ENCODE measurements around the gene MYO1B.
"Not testable (repeated sequence)": the region's sequence is repeated elsewhere in the genome, so short reads cannot be mapped to it uniquely, and the experiment has no call there.

MYO1B gene

DNA sequence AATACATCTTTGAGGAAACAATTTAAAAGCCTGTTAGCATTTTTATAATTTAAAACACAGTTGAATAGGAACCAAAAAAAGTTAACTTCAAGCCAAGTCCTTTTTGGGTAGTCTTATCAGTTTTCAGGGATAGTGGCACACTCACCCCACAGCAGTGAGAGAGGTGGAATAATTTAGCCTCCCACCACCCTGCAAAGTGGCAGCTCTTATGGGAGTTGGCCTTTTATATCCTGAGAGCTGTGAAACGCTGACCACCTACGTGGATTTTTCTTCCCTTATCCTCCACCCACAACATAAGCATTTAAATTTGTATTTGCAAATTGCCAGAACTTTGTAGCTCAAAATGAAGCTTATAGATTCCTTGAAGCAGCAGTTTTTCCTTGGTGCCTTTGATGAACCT, 167.1 kb downstream of the MYO1B start:
- no peak for FAIRE-seq

DNA sequence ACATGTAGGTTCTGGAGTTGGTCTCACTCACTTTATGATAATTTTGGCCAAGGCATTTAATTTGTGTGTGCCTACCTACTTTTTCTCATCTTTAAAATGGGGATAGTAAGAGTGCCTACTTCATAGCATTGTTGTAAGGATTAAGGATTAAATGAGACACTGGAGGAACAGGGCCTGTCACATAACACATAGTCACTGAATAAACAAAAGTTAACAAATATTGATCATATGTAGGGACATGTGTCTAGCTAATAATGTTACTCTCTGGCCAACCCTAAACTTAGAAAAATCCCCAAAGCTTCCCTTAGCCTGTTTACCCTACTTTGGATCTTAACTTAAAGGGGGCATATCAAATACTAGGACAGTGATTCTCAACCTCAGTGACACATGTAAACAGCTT, 169.9 kb downstream of the MYO1B start:
- no peak for FAIRE-seq

DNA sequence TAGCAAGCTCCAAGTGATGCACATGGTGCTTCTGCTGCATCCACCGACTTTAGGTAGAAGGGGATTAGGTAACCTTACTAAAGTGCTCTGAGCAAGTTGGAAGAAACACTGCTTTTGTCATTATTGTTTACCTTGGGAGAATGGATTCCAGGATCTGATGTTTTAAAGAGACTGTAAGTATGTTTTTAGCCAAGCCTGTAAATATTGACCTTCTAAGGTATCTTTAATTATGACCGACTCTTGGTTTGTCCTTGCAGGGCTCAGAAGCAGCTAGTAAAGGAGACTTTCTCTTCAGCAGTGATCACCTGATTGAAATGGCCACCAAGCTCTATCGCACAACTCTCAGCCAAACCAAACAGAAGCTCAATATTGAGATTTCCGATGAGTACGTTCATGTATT, 170.7 kb downstream of the MYO1B start:
- FAIRE-seq, result no peak

DNA sequence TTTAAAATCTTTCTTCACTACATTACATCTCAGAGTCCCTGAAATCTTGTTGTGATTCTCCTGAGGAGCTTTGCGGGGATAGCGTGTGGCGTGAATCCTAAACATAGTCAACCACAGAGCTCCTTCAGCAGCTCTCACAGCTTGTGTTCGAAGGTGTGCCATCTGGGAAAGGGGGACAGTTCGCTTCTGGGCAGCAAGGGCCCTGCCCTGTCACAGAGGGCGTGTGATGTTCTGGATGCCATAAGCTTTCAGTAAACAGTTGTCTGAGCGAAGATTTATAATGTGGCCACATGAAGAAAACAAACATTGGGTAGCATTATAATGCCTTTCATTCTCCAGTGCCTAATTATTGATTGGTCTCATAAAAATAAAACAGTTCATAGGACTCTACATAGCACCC, 172.5 kb downstream of the MYO1B start:
- FAIRE-seq, result no peak

DNA sequence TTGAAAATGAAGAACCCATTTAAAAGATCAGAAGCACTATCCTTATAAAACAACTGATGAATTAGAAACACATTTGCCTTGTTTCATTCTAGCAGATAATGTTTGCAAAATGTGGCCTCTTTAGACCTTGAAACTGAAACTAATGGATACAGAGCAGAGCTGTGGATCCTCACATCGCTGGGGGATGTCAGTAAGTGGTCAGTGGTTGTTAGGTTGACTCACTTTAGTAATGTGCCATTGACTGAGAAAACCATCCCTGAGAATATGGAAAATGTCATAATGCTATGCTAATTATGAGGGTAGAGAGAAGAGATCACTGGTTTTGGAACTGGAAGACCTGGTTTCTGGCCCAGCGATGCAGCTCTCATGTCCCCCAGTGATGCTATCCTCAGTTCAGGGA, 176.7 kb downstream of the MYO1B start:
- no peak for FAIRE-seq

DNA sequence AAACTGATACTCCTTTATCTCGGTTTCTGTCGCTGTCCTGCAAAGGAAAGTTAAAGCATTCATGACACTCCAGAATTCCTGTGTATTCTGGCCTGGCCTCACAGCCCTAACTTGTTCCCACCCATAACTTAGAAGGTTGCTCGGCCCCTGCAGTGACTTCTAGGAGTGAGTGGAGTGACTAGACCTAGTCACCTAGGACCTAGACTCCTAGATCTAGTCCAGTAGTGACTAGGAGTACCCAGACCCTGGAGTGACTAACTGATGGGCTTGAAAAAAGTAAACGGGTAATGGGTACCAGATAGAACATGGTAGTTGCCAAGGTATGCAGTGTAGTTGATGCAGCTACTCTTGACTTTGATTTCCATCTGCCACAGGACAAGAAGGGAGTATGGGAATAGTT, 181.8 kb downstream of the MYO1B start:
- FAIRE-seq, result no peak

DNA sequence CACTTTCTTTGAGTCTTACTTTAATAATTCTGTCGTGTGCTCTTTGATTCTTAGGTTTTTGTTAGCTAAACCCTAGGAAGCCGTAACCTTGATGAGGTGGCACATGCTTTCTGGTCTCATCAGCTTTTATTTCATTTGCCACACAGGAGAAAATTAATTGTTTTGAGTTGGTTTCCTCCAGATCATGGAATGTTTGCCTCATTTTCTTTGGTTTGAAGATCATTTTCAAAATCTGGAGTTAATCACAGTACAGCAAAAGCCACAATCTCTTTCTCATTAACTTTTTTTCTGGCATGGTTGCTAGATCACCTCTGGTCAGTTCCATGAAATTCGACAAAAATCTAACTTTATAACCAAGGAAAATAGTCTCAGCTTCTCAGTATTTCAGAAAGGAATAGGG, 182.9 kb downstream of the MYO1B start:
- no peak for FAIRE-seq

DNA sequence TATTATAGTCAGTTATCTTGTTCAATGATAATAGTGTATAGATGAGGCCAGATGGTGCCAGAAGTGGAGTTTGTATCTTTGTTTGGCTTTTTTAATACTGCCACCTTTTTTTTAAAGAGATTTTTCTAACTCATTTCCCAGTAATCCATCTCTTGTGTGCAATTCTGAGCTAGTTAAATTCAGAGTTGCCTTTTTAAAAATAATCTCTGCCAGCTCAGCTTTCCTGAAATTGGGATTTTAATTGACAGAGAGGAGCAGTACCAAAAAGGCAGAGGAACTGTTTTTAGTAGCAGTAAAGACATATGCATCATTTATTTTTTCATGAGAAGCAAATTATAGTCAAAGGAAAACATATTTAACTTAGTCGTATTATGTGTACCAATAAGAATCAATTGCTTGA, 185.3 kb downstream of the MYO1B start:
- FAIRE-seq, result no peak

DNA sequence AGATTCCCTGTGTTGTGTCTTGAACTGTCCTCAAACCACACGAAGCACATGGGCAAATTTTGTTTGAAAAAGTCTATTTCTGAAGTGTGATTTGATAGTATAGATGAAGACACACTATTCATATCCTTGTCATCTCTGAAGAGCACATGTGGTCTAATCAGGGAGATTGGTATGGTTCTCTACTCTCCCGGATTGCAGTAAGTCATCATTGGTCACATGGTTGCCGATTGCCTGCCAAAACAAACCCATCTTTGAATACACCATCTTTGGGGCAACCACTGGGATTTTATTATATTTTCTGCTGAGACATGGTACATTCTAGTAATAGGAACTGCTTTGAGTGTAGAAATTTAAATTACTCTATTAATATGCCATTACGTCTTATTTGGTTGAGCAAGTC, 186.9 kb downstream of the MYO1B start:
- no peak for FAIRE-seq

DNA sequence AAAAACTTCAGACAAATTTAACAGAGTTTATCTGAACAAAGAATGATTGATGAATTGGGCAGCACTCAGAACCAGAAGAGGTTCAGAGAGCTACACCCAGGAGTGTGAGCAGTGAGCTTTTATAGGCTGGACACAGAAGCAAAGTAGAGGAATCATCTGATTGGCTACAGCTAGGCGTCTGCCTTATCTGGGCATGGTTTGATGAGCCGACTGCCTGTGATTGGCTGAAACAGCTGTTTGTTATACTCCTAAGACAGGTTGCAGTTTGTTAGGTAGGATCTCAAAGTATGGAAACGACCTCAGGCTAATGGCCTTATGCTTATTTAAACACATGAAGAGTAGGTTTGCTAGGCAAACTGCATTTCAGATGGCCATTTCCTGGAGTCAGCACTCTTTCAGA, 188.9 kb downstream of the MYO1B start:
- FAIRE-seq, result no peak

DNA sequence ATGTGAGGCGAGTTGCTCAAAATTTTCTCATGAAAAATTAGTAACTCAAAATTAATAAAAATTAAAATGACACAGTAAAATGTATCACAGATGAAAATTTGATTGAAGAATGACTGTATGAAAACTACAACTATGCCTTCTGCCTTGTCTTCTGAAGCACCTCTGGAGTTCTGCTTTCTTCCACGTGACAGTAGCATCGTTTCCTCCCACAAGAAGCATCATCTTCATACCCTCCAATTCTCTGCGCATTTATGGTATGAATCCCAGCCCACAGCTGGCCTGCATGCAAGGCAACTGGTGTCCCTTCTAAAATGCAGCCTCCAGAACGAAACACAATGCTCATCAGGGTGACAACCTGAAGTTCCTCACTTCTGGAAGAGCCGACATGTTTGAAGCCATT, 189.9 kb downstream of the MYO1B start:
- FAIRE-seq, result no peak

DNA sequence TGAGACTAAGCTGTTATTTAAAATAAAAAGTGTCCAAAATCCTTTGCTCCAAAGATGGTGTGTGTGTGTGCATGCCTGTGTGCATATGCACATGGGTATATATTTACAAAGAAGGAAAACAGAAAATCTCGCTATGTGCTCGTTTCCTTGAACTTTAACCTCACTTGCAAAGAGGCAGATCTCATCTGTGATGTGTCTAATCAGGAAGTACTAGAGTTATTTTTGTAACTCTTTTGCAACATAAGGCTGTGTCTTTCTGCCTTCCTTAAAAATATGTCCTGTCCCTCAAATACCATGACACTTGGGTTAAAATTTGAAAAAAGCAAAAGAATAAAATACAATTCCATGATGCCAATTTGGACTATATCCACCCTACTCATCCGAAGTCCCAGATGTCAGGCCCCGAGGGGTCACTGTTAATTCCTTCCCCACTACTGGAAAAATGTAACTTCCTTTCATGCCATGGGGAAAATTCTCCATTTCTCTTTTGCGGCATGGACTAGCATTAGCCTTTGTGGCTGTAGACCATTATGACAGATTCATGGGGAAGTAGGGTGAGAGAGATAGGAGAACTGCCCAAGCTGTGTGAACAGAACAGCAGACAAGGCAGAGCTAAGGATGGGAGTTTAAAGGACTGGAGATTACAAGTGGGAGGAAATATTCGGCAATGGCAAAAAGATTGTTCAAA, 191.3 kb downstream of the MYO1B start:
- FAIRE-seq, result no peak

DNA sequence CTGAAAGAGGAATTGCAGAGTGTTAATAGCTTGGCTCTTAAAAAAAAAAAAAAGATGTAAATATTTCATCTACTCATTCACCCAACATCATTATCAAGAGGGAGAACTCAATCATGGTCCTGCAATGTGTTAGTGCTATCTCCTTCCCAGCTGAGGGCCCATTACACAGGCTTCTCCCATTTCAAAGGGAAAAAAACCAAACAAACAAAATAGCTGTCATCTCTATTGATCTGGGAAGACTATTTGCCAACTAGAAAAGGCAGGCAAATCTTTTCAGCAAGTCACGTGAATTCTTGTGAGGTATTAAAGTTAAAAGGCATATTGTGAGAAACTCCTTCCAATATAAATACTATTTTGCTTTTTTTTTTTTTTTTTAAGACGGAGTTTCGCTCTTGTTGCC, 194.3 kb downstream of the MYO1B start:
- no peak for FAIRE-seq

DNA sequence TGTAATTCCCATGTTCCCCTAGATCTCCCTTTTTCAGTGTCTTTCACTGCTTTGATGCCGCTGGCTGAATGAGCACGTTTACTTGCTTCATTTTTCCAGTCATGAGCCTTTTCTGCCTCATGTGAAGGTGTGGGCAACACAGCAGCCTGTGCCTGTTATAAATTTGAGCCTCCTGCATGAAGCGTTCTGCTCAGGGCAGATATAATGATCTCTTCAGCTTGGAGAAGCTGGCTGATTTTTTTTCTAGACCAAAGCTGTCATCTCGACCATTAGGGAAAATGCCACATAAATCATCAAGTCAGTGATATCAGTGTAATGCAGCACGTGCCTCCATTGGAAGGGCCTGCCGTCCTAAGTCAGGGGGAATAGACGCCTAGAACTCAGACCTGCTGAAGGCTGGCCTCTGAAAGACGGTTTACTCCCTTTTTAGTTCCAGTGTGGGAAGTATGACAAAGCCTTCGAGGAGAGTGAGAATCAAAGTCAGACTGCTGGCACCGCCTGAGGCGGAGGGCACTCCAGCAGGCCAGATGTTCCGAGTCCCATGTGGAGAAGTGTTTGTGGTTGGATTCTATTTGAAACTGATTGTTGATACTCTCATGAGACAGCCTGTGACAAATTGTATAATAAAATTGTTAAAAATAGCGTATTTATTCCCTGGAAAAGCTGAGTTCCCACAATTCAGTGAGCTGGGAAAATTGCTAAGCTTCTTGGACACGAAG, 196.5 kb downstream of the MYO1B start:
- FAIRE-seq, result no peak

DNA sequence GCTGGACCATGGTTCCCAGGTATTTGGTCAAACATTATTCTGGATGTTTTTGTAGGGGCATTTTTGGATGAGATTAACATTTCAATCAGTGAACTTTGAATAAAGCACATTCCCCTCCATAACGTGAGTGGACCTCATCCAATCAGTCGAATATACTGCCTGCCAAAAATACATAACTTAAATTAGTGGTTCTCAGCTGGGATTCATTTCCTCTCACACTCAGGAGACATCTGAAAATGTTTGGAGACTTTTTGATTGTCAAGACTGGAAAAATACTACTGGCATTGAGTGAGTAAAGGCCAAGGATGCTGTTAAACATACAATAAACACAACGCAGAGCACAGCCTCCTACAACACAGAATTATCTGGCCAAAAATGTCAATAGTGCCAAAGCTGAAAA, 198.2 kb downstream of the MYO1B start:
- no peak for FAIRE-seq

DNA sequence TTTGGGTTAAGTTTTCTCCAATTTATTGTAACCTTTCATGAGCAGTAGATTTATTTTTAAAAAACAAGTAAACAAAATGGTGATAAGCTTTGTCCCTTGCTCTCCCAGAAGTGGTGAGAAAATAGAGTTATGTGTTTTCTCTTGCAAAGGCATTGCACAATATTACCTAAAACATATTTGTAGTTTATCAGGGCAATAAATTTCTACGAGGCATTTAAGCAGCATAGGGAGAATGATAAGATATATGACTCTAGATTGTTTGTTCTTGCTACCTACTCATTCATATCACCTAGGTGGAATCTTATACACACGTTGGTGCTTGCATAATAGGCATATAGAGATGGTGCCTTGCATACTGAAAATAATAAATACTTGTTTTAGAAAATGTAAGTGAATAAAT, 201.7 kb downstream of the MYO1B start:
- FAIRE-seq, result no peak

DNA sequence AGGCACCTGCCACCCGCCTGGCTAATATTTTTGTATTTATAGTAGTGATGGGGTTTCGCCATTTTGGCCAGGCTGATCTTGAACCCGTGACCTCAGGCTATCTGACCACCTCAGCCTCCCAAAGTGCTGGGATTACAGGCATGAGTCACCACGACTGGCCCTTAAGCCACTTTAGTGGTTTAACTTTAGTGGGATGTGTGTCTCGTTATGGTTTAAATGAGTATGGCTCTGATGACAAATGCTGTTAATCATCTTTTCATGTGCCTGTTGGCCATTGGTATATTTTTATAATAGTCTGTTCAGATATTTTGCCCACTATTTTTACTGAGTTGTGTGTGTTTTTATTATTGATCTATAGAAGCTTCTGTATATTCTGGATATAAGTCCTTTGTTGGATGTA, 205.9 kb downstream of the MYO1B start:
- FAIRE-seq, result no peak

DNA sequence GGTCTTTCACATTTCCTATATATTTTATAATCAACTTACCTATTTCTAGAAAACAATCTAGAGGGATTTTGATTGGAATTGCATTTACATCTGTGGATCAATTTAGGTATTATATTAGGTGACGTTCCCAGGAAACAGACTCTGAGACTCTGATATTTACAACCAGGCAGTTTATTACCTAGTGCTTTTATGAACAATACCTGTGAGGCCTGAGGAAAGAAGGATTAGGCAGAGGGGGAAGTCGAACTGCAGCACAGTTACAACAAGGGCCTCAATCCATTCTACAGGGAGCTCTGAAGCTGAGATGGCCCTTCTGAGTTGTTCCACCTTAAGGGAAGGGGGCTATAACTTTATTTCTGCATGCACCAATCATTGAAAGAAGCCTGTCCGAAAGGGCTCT, 206.9 kb downstream of the MYO1B start:
- FAIRE-seq, result no peak

DNA sequence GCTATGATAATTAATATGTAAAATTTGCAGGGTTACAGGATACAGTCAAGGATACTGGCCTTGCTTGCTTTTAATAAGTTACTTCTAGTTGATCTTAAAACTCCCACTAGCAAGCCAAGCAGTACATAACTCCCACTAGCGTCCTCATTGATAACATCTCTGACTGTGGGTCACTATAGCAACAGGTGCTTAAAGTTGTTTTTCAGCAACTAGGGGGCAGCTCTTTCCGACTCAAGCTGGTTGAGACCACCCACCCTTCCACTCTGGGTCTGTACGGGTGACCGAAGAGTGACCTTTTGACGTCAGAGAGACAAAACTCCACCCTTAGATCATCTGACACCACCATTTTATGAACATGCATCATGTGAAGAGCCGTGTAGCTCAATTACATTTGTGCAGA, 208.6 kb downstream of the MYO1B start:
- FAIRE-seq, result no peak

DNA sequence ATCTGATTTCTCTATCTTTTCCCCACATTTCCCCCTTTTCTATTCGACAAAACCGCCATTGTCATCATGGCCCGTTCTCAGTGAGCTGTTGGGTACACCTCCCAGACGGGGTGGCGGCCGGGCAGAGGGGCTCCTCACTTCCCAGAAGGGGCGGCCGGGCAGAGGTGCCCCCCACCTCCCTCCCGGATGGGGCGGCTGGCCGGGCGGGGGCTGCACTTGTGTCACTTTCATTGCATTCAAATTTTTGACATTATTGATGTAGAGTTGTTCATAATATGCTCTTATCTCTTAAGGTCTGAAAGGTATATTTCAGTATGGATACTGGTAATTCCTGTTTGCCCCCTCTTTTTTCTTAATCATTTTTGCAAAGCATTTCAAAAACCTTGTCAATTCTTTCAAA, 211.3 kb downstream of the MYO1B start:
- not testable (repeated sequence) for FAIRE-seq

DNA sequence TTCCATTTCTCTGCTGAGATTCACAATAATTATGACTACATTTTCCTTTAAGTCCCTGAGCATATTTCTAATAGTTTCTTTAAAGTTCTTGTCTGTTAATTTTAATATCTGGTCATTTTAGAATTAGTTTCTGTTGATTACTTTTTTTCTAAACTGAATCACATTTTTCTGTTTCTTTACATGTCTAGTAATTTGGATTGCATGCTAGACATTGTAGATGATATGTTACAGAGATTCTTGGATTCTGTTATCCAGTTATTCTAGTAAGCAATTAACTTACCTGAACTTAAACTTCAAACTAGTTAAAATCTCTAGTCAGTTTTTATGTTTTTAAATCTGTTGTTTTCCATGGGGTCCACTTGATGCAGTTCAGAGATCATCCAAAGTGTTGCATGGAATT, 214.0 kb downstream of the MYO1B start:
- no peak for FAIRE-seq

DNA sequence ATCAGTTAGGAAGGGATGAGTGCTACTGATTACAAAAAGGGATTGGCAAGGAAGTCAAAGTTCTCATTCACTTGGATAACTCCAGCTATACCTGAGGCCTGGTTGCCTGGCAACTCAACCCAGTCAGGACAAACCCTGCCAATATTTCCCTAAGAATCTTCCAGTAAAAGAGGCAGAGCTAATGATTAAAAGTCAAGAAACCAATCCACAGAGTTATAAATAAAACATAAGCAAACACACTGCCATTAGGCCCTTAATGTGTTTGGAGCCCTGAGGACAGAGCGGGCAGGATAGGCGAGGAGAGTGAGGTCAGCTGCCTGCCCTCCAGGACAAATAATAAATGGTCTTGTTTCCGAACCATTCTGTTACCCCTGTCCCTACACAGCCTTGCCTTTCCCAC, 217.2 kb downstream of the MYO1B start:
- no peak for FAIRE-seq

DNA sequence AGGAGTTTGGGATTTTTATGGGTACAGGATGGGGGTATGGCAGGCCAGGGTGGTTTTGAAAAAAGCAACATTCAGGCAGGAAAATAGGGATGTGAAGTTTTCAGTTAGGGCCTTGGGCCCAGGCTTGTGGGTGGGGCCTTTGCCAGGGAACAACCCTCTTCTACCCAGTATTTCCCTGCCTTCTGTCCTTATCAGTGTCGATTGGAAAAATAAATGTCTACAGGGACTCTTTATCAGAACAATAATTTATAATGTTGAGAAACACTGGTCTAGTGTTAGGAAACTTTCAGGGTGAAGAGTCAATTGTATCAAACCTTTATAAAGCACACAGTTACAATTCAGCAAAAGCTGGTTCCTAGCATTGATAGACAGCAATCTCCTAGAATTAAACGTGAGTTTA, 218.6 kb downstream of the MYO1B start:
- FAIRE-seq, result no peak

DNA sequence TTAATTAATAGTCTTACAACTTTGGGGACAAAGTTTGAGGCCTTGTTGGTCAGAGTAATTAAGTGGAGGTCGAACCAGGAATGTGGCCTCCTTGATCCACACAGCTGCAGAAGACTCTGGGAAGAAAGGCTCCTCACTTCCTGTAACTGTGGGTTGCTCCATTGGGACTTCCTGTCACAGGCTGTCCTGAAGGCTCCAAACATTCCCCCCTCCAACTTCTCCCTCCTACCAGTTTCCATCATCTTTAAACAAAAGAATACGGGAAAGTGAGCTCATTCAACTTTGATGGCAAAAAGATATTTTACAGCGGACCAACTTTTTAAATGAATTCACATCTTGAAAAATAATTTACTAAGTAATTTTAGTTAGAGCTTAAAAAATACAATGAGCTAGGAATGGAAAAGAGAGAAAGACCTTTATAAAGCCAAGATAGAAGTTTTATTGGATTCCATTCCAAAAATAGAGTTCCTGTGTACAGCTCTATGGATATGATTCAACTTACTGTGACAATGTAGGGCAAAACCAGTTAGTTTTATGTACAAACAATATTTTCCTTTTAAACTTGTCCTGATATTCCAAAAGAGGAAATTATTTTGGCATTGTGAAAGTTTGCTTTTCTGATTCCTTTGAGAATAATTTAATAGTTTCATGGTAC, 220.7 kb downstream of the MYO1B start:
- peak; percentile 15 for FAIRE-seq
